NCI-H1092 (cell line): ENCODE results near the gene TMCO6.
A peak's percentile ranks its signal among the peaks of the same experiment; 100 is the strongest.

ENCODE experiments used
- DNase-seq: peaks from one replicate; lab custom pipeline; 2025; lab: John Stamatoyannopoulos, UW

The TMCO6 gene

DNA sequence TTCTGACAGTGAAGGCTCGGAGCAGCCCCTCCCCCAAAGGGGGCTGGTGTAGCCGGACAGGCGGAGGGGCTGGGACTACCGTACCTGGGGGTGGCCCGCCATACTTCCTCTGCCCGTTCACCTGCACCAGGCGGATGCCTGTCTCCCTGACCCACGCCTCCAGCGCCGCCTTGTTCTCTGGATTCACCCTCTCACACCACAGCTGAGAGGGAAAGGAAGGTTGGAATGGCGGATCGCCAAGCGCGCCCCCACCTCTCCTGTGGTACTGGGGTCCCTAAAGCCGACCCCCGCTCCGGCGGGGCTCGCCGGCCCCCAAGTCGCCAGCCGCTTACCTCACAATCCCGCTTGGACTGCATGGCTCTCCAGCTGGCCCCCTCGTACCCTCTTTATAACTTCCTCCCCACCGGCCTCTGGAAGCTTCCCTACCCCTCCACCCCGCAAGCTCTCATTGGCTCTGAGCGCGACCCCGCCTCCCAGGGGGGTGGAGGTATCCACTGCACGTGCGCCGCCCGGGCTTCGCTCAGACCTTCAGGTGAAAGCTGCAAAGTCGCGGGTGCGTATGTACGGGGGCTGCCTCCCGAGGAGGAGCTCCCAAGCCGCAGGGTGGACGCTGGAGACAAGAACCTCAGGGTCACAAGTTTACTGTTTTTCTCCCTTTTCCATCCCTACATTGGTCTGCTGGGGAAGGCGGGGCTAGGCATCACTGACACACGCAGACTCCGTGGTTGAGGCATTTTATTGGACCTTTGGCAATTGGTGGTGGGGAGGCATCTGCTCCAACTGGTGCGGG lies 34.1 kb downstream of the TMCO6 start, which contains the start of gene DND1:
DND1 (minus strand) TSS at position 390 of the 790 bp plus-strand sequence; CDS start at position 356, 34 bp downstream.
- DNase-seq, result no peak

DNA sequence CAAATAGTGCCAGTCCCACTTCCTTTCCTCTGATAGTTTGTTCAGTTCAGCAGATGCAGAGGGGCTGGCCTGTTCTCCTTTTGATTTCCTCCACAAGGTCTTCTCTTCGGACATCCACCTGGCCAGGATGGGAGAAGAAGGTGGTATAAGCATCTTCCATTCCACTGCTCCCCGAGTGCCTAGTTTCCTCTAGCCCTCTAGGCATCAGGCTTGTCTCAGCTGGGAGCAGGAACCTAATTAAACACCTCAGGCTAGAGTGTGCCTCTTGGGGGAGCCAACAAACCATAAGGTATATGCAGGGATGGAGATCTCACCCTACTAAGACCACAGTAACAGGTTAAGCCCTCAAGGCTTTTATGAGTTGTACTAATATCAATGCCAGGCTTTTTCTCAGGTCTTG lies 35.0 kb downstream of the TMCO6 start:
- no peak for DNase-seq

DNA sequence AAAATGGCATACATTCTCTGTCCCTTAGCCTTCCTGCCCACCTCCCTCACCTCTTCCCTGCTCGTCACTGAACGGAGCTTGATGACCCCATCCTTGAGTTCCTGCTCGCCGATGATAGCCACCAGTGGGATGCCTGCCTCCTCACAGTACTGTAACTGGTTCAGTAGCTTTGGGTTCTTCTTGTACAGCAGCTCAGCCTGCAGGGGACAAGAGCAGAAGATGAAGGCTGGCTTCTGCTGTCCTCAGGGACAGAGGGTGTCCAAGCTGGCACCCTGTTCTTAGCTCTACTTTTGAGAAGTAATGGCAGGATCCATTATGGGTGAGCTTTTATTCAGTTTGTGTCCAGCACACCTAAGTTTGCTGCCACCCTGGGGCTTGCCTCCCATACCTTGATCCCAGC lies 35.4 kb downstream of the TMCO6 start:
- no peak for DNase-seq

- no peak for DNase-seq
These were observed 38.7 kb downstream of the TMCO6 start for GRCh38 chr5:140677947-140678346.

DNA sequence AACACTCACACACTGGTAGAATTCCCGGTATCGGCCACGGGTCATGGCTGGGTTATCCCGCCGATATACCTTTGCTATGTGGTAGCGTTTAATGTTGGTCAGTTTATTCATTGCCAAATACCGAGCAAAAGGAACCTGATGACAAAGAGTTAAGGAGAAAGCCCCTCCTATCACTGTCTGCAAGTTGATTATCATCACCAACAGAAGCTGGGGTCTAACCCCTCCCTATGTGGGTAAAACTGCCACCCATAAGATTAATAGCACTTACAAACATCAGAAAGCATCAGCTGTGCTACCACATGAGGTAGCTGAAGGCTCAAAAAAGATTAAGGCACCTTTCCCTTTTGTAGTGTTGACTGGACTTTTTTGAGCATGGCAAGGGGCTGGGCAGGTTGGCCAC lies 39.7 kb downstream of the TMCO6 start:
- no peak for DNase-seq

DNA sequence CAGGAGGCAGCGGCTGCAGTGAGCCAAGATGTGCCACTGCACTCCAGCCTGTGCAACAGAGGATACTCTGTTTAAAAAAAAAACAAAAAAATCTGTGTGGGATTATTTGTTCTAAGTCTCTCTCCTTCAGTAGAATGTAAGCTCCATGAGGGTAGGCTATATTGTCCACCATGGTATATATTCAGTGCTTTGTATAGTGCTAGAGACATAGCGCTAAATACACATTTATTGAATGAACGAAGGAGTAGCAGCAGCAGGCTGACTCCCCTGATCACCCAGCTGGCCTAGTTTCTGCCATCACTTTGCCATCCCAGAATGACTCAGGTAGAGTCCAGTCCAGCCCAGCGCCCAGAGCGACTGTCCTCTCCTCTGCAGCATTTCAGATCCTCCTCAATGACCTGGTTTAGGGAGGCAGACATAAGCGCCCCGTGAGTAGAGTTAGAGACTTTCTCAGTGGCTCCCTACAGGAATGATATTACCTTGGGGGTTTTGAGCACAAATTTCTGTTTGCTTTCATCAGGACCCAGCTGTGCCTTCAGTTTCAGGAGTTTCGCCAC lies 51.2 kb downstream of the TMCO6 start:
- DNase-seq, result no peak

DNA sequence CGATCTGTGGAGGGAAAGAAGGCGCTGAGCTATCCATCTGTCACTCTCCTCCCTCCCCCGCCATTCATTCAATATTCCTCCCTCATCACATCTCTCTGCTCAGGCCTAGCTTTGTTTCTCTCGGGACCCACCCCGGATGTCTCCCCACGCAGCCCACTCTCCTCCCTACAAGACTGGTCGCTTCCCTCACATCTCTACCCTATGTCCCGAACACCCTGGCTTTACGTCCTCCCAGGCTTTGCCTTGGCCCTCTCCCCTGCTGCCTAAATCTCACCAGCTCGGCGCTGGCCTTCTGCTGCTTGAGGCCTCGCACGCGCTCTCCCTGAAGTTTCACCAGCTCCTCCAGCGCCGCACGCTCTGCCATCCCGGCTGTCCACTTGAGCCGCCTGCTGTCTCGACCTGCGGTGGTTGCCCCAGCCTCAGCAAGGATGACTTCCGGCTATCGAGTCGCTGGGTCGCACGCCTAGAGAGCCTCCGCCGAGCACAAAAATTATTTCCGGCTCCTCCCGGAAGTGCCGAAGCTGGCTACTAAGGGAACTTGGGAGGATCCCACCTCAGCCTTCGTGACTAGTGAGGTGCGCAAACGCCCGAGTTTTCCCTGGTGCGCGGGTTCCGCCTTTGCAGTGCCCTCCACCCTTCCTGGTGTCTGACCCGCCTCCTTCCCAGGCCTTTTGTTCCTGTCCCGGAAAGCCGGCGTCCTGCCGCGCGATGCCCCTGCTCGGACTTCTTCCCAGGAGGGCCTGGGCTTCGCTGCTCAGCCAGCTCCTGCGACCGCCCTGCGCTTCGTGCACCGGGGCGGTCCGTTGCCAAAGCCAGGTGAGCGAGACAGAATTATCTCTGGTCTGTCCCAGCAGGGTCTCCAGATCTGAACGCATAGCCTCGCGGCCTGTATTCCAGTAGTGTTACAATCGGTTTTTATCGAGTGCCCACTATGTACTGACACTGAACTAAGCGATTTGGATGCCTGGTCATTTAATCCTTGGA lies 52.0 kb downstream of the TMCO6 start, which contains the start of the genes HARS1 and HARS2:
HARS1 (minus strand) TSS at position 430 of the 984 bp plus-strand sequence; CDS start at position 364, 66 bp downstream.
HARS2 (plus strand) TSS at position 515 of the 984 bp plus-strand sequence; CDS start at position 709, 194 bp downstream.
- DNase-seq, result peak; percentile 79

DNA sequence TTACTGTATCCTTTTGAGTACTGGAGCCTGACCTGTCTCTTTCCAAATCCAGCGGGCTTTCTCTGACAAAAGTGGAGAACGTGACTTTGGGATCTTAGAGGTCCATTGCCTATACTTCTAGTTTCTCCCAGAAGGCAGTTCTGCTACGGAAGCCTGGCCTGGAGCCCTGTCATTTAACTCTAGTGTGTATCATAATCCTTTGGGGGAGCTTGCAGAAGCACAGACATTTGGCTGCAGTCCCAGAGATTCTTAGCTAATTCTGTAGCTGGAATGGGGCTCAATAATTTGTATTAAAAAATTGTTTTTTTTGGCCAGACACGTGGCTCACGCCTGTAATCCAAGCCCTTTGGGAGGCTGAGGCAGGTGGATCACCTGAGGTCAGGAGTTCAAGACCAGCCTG lies 55.0 kb downstream of the TMCO6 start:
- DNase-seq, result no peak
